COR-L47 (cell line): ENCODE data around the gene TMEM123.

ENCODE experiments used
- DNase-seq: peaks from one replicate; lab custom pipeline; 2025; lab: John Stamatoyannopoulos, UW

Gene TMEM123

GRCh38 chr11:102452461-102453301, at the start of gene TMEM123:
Gene TMEM123 (minus strand): TSS chr11:102452765. CDS start chr11:102452623, 142 bp downstream.
- DNase-seq = peak; percentile 80

GRCh38 chr11:102500829-102501228, 48.3 kb upstream of the TMEM123 start:
- no peak for DNase-seq

- no peak for DNase-seq
Observed at GRCh38 chr11:102499931-102500330, 47.4 kb upstream of the TMEM123 start.

GRCh38 chr11:102499151-102499550, 46.6 kb upstream of the TMEM123 start:
- no peak for DNase-seq

GRCh38 chr11:102497061-102497460, 44.5 kb upstream of the TMEM123 start:
- no peak for DNase-seq

- peak; percentile 56 for DNase-seq
Observed at GRCh38 chr11:102495161-102496042, 42.8 kb upstream of the TMEM123 start.

- DNase-seq = no peak
Observed at GRCh38 chr11:102494216-102494615, 41.7 kb upstream of the TMEM123 start.

- DNase-seq = no peak
Observed at GRCh38 chr11:102493524-102493923, 41.0 kb upstream of the TMEM123 start.

GRCh38 chr11:102491969-102492368, 39.4 kb upstream of the TMEM123 start:
- no peak for DNase-seq

GRCh38 chr11:102489186-102490145, 36.9 kb upstream of the TMEM123 start:
- DNase-seq = no peak

- DNase-seq = no peak
Observed at GRCh38 chr11:102488208-102488607, 35.6 kb upstream of the TMEM123 start.

GRCh38 chr11:102487214-102487613, 34.6 kb upstream of the TMEM123 start:
- no peak for DNase-seq

GRCh38 chr11:102486584-102486983, 34.0 kb upstream of the TMEM123 start:
- no peak for DNase-seq

- DNase-seq = no peak
Observed at GRCh38 chr11:102485095-102485722, 32.6 kb upstream of the TMEM123 start.

GRCh38 chr11:102482433-102482832, 29.9 kb upstream of the TMEM123 start:
- no peak for DNase-seq

GRCh38 chr11:102479733-102480132, 27.2 kb upstream of the TMEM123 start:
- no peak for DNase-seq

- DNase-seq = no peak
Observed at GRCh38 chr11:102478673-102479299, 26.2 kb upstream of the TMEM123 start.

- peak; percentile 23 for DNase-seq
Observed at GRCh38 chr11:102476812-102477211, 24.2 kb upstream of the TMEM123 start.

- no peak for DNase-seq
Observed at GRCh38 chr11:102476069-102476468, 23.5 kb upstream of the TMEM123 start.

GRCh38 chr11:102473543-102473942, 21.0 kb upstream of the TMEM123 start:
- no peak for DNase-seq

- no peak for DNase-seq
Observed at GRCh38 chr11:102472127-102472526, 19.6 kb upstream of the TMEM123 start.
